Spleen (tissue), 7 donors: ENCODE measurements around the gene ZDHHC7.

Source experiments
- POLR2AphosphoS5 ChIP-seq, 3 donors: sonication (generic); formaldehyde crosslinking; IDR thresholded peaks; one replicate each; pipeline ENCODE4 v1.5.1; 2017; ENCODE audit warnings: antibody characterized with exemption in 3 of 3
- TF ChIP-seq, protein P1 (sequence below), 11 experiments: fragments of 200-600 bp in 7 of 11; fragments of 450-650 bp in 4 of 11; sonication (generic) in 4 of 11; IDR thresholded peaks in 8 of 11; conservative IDR thresholded peaks in 3 of 11; 1 replicate in 7 of 11; 2 replicates in 4 of 11; pipeline versions ENCODE4 v1.4.0 to v1.8.0; 2016 to 2021; ENCODE audit warnings: antibody characterized with exemption in 11 of 11, inconsistent platforms in 4 of 11, mild to moderate bottlenecking in 1 of 11
- donor health status: DM: no; HTN: no; CAD: no; lungs with moderate emphysema.
- donor health status: DM: no; HTN: no; CAD: no.
- donor health status: DM: no; HTN: no; CAD: no.

DNA sequence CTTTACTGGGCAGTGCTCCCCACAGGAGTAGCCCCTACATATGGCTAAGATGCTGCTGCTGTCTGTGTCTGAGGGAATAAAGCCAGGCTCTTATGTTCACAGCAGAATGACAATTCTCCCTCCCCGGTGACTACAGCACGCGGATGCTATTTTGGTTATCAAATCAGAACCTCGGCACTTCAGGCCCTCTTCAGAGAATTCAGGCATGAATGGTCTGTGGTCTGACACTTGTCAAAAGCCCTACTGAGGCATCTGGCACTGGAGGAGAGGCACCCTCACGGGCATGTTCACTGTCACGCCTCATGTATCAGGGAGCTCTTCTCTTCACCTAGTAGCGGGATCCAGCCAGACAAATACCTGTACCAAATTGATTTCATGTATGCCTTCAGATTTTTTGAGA lies 46.6 kb upstream of the ZDHHC7 start:
- TF ChIP-seq, protein P1, sequence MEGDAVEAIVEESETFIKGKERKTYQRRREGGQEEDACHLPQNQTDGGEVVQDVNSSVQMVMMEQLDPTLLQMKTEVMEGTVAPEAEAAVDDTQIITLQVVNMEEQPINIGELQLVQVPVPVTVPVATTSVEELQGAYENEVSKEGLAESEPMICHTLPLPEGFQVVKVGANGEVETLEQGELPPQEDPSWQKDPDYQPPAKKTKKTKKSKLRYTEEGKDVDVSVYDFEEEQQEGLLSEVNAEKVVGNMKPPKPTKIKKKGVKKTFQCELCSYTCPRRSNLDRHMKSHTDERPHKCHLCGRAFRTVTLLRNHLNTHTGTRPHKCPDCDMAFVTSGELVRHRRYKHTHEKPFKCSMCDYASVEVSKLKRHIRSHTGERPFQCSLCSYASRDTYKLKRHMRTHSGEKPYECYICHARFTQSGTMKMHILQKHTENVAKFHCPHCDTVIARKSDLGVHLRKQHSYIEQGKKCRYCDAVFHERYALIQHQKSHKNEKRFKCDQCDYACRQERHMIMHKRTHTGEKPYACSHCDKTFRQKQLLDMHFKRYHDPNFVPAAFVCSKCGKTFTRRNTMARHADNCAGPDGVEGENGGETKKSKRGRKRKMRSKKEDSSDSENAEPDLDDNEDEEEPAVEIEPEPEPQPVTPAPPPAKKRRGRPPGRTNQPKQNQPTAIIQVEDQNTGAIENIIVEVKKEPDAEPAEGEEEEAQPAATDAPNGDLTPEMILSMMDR (IDR thresholded peaks at IDR 0.05 in 8 of 11, conservative IDR thresholded peaks at IDR 0.05 in 3 of 11): no peak
- peak in 1 of 3 donors; percentile 19 for TF ChIP-seq POLR2AphosphoS5 (IDR thresholded peaks at IDR 0.05)
